HL-60/S4 (cell line): ENCODE measurements around the gene LRRIQ1.
"Not testable (repeated sequence)": the region's sequence is repeated elsewhere in the genome, so short reads cannot be mapped to it uniquely, and the experiment has no call there.

Experiments used
- in situ Hi-C: fragments of 300-500 bp; cut with MboI; formaldehyde crosslinking; loops from 2 replicates; pipeline ENCODE4 v1.14.3; 2022; ENCODE audit warnings: low sequenced_read_pairs

LRRIQ1 gene

DNA sequence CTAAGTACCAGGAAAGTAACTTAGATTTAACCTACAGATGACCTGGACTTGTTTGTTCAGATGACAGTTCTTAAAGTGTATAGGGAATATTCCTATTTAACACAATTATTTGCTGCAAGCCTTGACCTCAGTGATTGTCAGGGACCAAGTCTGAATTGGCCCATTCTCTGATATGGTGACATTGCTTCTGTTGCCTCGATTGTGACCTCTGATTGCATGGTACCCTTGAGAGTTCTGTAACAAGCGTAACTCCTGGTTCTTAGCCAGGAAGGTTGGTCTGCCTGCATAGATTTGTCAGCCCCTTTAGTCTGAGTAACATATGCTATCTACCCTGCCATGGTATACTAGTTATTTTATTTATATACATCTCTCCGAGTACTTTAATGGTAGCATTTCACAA is 150.1 kb downstream of the LRRIQ1 start:
- in situ Hi-C loops, result no loop called here

DNA sequence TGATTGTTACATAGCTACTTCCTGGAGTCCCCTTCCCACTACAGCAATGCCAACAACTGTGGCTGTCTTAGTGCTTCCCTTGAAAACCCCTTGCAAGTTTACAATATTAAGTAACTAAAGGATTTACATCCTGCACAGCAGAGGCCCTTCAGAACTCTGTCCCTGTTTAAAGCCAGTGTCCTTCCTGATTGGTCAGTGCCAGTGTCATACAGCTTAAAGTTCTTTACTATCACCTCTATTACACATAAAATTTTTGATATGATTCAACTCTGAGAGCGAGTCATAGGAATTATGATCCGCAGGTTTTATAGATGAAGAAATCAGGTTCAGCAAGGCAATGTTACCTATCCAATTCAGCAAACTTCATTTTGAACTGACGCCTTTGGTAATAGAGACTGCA is 152.5 kb downstream of the LRRIQ1 start:
- in situ Hi-C loops, result no loop called here

DNA sequence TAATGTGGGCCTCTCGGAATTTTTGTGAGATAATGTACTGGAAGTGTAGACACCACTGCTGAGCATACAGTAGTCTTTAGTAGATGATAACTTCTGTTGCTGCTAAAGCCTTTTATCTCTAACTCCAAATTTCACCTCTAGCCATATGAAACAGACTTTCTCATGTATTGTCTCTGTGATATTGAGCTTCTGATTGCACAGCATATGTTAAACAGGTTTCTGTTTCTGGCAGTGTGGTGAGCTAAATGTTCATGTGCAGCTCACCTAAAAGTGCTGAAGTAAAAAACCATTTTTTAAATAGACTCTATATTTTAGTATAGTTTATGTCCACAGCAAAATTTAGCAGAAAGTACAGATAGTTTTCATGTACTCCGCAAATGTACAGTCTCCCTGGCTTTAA is 154.6 kb downstream of the LRRIQ1 start:
- in situ Hi-C loops, result no loop called here

DNA sequence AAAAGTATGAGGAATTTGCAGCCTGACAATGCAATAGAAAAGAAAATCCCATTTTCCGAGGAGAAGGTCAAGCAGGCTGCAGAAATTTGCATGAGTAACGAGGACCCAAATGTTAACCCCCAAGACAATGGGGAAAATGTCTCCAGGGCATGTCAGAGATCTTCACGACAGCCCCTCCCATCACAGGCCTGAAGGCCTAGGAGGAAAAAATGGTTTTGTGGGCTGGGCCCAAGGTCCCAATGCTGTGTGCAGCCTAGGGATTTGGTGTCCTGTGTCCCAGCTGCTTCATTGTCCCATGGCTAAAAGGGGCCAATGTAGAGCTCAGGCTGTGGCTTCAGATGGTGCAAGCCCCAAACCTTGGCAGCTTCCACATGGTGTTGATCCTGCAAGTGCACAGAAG is 167.7 kb downstream of the LRRIQ1 start:
- in situ Hi-C loops, result not testable (repeated sequence)

DNA sequence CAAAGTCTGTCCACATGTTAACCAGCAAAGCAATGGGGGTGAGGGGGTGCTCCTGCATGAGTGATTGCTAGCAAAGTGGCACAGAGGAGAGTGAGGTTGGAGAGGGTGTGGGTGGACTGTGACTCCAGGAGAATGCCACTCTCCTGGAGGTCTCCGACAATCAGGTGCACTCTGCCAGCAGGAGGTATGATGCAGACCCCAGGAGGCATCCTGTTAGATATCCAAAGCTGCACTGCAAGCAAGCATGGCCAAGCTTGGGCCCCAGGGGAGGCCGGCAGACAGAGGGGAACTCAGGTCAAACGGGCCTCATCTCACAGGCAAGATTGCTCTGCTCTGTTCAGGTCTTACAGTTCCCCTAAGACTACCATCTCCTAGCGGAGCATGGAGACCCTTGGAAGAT is 170.4 kb downstream of the LRRIQ1 start:
- in situ Hi-C loops, result no loop called here

DNA sequence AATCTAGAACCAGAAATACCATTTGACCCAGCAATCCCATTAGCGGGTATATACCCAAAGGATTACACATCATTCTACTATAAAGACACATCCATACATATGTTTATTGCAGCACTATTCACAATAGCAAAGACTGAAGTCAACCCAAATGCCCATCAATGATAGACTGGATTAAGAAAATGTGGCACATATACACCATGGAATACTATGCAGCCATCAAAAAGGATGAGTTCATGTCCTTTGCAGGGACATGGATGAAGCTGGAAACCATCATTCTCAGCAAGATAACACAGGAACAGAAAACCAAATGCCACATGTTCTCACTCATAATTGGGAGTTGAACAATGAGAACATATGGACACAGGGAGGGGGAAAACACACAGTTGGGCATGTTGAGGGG is 188.2 kb downstream of the LRRIQ1 start:
- in situ Hi-C loops, result not testable (repeated sequence)

DNA sequence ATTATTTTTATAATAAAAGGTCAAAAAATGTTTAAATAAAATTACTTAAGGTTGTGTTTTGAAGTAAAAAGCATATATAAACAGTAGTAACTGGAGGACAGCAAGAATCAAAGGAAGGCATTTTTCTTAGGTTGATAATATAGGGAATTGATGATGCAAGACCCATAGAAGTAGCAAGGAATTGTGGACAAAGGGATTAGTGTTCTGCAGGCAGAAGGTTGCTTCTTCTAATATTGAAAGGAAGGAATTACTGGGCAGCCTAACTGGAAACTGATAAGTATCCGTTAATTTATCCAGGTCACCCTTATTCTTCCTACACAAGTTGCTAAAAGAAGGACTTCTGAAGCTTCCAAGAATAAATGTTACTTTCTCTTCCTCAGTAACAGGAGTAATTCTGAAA is 189.3 kb downstream of the LRRIQ1 start:
- in situ Hi-C loops, result no loop called here

DNA sequence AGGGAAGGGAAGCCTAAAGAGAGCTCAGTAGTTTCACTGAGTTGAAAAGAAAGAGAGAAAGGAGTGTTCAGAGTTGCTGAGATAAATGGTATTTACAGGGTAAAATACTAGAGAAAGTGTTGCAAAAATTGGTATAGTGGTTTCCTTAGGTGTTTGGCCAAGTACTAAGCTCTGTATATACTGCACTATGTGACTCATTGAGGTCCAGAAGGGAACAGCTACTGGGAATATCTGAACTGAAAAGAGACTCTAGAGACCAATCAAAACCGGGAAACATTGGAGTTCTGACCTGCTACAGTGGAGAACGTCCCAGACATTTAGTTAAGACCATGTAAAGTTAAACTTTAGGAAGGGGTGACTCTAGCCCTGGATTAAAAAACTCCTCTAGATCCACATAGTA is 201.2 kb downstream of the LRRIQ1 start:
- in situ Hi-C loops, result no loop called here

DNA sequence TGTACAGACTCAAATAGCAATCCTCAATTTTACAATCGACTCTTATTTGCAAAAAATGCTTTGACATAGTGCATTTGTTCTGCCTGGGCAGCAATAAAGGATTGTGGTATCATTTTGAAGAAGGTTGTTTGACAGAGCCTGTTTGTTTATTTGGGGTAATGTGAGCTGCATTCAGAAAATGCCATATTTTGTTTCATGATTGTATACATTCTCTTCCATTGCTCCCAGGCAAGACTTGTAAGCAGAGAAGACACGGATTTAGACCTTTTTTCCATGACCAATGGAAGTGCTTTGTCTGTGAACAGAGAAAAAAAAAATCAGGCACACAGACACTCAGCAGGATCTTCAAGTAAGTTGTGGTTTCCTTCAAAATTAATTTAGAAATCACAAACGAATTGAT is 208.4 kb downstream of the LRRIQ1 start:
- in situ Hi-C loops, result no loop called here

DNA sequence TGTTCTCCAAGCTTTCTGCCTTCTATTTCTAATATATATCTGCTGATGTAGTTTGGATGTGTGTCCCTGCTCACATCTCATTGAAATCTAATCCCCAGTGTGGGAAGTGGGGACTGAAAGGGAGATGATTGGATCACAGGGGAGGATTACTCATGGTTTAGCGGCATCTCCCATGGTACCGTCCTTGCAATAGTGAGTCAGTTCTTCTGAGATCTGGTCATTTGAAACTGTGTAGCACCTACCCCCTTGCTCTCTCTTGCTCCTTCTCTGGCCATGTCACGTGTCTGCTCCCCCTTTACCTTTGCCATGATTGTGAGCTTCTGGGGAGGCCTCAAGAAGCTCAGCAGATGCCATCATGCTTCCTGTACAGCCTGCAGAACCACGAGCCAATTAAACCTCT is 217.7 kb downstream of the LRRIQ1 start:
- in situ Hi-C loops, result no loop called here

DNA sequence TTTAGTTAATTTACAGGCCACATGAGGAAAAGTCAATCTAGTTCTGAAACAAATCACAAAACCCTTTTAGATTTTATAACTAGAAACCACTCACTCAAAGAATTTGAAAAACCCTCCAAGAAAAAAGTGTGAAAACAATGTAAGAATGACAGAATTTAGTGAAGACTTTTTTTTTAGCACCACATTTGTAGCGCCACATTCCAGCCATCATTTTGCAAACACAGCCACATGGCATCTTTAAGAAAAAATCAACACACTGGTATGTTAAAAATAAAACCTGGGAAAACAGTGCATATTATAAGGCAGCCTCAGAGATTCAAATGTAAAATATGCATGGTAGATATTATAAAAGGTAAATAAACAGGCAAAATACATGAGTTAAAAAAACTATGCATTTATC is 221.5 kb downstream of the LRRIQ1 start:
- in situ Hi-C loops, result no loop called here

DNA sequence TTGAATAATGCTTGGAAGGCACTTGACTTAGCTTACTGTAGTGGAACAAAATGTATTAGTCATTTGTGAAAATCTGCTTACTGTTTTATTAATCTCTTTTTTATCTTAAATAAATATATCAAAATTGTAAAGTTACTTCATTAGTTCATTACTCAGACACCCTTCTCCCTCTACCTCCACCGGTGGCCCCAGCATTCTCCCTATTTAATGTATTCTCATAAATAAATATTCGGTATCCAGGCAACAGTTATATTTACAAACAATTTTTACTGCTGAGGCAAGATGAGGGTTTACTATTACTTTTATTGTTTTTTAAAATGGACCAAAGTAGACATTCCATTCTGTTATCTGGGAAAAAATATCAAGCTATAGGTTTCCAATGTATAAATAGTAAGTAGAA is 224.3 kb downstream of the LRRIQ1 start:
- in situ Hi-C loops, result no loop called here

DNA sequence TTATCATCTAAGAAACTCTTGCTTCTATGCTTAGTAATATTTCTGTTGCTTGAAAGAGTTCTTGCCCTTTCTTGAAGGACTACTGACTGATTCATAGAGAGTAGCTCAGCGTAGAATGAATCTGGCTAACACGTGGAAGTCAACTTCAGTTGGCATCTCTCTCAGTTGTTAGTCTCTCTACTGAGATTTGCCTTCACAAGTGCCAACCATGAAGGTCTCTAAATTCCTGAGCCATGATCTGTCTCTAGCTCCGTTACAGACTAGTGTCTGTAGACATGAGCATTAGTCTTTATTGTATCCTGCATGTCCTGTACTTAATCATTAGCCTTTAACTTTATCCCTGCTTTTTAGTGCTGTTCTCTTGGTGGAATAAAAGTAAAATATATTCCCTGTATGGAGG is 224.7 kb downstream of the LRRIQ1 start:
- in situ Hi-C loops, result no loop called here

DNA sequence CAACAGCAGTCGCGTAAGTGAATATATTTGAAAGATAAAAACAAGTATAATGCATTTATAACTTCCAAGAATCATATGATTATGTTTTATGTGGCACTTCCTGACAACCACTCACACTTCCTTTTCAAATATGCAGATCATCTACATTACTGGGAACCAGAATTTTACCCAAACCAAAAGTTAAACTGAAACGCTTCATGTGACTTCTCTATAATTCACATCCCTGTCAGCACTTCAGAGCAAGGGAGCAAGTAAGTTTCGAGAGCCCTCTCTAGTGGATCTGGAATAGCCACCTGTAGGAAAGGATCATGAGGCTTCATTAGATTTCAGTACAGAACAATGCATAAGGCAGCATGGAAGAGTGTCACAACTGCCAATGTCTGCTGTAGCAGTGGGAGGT is 230.2 kb downstream of the LRRIQ1 start:
- in situ Hi-C loops, result no loop called here

DNA sequence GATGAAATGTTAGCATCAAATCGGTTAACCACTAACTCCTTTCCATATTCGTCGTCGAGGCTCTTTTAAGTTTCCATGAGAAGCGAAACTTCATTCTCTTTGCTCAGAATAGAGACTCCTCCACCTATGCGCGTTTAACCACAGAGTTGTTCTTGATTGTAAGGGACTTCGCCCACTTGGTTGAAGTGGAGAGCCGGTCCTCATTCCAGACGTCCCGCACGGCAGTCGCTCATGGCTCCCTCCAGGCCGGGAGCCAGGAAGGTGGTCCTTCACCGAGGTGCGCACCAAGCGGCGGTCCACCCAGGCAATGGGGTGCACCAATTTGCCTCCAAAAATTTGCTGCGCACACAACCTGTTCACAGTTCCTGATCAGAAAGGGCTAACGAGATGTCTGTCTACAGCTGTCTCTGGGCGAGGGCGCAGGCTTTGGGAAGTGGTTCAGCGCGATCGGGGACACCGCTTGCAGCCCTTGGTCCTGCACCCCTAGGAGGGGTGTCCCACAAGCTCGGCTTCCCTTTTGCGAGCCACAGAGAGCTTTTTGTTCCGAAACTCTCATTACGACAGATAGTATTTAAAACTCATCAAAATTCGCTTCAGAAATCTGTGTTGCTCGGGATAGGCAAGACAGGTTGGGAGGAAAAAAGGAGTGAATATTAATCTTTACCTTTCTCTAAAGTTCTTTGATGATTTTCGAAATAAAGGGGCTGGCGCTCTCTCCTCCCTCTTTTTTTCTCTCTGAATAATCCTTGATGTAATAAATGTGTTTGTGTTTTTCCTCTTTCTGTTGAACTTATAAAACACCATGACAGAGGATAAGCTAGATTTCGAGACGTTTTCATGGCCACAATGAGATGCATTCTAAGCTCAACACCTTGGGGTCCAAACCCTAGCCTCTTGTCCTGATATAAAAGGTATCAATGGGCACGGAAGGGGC is 237.5 kb downstream of the LRRIQ1 start:
- in situ Hi-C loops, result no loop called here

DNA sequence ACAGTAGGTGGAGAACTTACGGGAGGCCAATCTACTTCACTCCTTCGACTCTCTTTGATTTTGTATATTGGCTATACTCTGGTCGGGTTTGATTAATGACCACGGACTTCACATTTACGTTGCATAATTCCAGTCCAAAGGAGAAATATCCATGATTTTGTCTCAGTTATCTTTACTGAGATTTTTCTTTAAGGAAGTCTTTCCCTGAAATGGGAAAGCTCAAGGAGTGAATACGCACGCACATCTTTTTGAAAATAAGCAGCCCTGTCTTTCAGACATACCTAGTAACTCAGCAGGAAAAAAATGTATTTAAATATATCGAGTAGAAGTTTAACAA is 238.1 kb downstream of the LRRIQ1 start:
- in situ Hi-C loops, result no loop called here

DNA sequence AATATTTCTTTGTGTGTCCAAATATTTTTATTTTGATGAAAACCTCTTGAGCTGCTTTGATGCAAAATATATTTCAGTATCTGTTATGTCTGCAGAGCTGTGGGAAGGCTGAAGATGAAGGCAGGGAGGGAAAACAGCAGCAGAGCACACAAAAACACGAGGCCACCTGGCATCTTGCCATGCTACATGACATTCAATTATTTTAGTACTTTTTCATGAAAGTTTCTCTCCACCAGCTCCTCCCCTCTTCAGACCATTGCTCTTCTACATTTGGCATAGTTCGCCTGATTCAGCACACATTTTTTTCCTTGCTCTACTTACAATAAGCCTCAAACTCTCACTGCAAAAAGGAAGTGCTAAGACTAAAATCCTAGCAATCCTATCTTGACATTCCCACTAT is 239.2 kb downstream of the LRRIQ1 start:
- in situ Hi-C loops, result no loop called here

DNA sequence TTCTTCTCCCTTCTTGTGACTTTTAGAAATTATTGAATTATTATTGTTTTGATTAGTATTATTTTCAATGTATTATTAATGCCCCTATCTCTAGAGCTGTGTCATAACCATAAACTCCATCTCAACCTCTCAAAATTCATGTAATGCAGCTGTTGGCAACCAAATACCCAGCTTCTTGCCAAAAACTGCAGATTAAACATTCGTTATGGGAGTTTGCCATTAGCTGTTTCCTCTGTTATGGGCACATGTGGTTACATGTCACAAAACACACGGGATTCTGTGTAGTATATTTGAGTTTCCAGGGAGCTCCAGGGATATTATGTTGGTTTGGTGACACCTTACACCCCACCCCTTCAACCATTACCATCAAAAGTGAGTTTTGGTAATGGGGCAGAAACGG is 241.0 kb downstream of the LRRIQ1 start:
- in situ Hi-C loops, result no loop called here

DNA sequence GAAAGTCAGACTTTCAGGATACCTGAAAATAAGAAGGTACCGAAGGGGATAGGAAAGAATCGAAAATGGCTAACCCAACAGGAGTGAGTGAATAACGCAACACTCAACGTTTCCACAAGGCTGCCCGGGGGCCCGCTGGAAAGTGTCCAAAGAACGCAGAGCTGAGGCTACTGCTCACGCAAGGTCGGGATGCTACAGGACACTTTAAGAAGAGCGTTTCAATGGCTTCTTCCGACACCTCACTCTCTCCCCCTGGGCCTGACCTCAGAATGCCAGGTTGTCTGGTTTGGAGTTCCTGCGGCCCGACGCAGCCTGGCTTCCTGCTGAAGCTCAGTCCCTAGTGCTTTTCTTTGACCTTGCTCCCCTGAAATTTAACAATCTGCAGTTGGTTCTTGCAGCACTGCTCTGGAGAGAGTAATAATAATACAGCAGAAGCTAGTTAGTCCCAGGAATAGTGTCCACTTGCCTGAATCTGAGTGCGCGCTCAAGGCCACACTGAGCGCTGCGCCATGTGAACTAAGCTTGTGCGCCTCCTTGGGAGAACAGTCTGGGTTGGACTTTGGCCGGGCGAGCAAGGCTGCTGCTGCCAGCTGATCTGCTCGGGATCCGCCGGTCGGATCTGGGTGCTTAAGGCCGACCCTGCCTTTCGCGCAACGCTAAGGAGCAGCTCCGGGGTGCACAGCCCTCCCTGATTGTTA is 241.9 kb downstream of the LRRIQ1 start:
- in situ Hi-C loops, result no loop called here

DNA sequence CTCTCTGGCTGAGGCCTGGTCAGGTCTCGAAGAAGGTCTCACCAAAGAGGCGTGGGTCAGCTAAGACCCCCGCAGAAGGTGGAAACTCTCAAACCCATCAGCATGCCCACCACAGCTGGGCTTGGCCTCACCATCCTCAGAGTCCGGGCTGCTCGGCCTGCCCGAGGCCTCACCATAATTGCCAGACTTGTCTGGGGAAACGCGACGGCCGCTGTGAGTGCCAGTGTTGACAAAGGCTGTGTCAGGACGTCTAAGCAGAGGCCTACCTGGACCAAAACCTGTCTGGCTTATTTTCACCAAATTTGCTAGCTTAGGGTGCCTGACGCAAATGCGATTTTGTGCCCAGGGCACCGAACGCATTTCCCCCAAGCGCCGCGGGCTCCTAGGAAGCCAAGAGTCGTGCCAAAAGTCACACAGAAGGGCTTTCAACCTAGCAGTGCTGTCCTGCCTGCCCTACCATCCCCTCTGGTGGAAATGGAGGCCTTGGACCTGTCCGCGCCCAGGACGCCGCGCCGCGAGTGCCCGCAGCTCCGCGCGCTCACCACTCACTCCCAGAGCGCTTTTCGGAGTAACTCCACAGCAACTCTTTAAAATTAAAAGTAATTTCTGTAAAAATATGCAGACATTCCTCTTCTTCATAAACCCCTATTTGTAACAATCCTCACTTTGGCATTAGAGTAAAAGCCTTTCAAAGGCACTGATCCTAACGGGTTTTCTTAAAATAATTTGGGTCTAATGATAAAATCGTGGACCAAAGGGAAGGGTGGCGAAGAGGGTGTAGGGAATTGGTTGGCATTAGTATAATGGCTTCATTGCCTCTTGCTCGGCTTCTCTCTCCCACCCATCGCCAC is 242.7 kb downstream of the LRRIQ1 start:
- in situ Hi-C loops, result no loop called here

DNA sequence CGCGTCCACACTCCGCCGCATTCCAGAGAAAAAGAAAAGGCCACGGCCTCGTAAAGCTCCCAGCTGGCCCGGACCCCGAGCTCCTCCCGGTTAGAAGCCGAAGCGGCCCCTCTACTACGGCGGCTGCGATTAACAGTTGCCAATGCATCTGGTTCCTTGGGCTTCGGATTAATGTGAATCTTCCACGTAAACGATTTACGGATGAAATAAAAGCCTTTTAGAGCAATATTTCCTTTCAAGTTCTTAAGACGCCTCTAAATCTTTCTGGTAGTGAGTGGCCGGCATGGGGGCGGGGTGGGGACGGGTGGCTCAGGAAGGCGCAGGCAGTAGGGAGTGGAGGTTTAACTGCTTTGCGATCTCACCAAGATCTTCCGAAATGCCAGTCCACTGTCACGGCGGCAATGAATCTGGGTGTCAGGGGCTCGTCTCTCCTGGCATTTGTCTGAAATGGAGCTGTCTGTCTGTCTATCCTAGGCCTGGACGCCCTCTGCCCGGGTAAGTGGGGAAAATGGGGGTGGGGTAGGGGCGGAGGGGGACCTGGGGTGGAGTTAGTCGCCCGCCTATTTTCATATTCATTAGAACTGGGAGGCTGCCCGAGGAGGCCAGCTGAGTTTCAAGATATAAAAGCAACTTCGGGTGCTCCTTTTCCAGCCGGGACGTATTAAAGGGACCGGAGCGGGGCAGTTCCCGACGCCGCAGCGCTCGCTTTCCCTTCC is 243.5 kb downstream of the LRRIQ1 start:
- in situ Hi-C loops, result no loop called here
